K562 (cell line): ENCODE results near the gene PRMT3. TPM values are rescaled to one million over a fixed set of nuclear protein-coding genes. Genes with fewer than 3 reads are reported as not detected.

Experiments used
- CBFA2T2 ChIP-seq: fragments of 450-650 bp; conservative IDR thresholded peaks from 2 replicates; pipeline ENCODE4 v1.6.1; 2017; ENCODE audit warnings: mild to moderate bottlenecking
- CTBP1 ChIP-seq: fragments of 450-650 bp; IDR thresholded peaks from 2 replicates; pipeline ENCODE4 v1.6.1; 2016; ENCODE audit warnings: borderline replicate concordance
- DPF2 ChIP-seq: fragments of 450-650 bp; IDR thresholded peaks from 2 replicates; pipeline ENCODE4 v1.6.1; 2016
- HCFC1 ChIP-seq: IDR thresholded peaks from 2 replicates; pipeline ENCODE4 v1.6.1; 2012; ENCODE audit warnings: low read depth, low read length, improper control_type of control experiment
- NCOR1 ChIP-seq: fragments of 450-650 bp; IDR thresholded peaks from 2 replicates; pipeline ENCODE4 v1.6.1; 2016; ENCODE audit warnings: mild to moderate bottlenecking, moderate library complexity
- PPARD ChIP-seq: fragments of 250-450 bp; sonication (Bioruptor Pico); IDR thresholded peaks from 2 replicates; pipeline ENCODE4 v1.8.0; 2022; ENCODE audit warnings: inconsistent platforms, mild to moderate bottlenecking, moderate library complexity
- RNF2 ChIP-seq: sonication (generic); IDR thresholded peaks from 2 replicates; pipeline ENCODE4 v1.6.1; 2016
- SAFB2 ChIP-seq: fragments of 200-400 bp; formaldehyde crosslinking; IDR thresholded peaks from 2 replicates; pipeline ENCODE4 v1.6.1; 2018; ENCODE audit warnings: borderline replicate concordance, low read length, low read depth, moderate library complexity; ENCODE audit not compliant: severe bottlenecking
- SOX6 ChIP-seq: fragments of 450-650 bp; IDR thresholded peaks from 2 replicates; pipeline ENCODE4 v1.6.1; 2014; ENCODE audit warnings: mild to moderate bottlenecking
- TCF7L2 ChIP-seq: fragments of 150-350 bp; IDR thresholded peaks from 2 replicates; pipeline ENCODE4 v1.6.1; 2016; ENCODE audit warnings: low read depth, mild to moderate bottlenecking, low read length, moderate library complexity
- THRAP3 ChIP-seq: fragments of 450-650 bp; IDR thresholded peaks from 2 replicates; pipeline ENCODE4 v1.6.1; 2016; ENCODE audit warnings: mild to moderate bottlenecking, inconsistent platforms, borderline replicate concordance
- U2AF2 ChIP-seq: fragments of 200-400 bp; formaldehyde crosslinking; optimal IDR thresholded peaks from 2 replicates; pipeline ENCODE3; 2017; ENCODE audit warnings: low read depth, mild to moderate bottlenecking, low read length
- XRCC5 ChIP-seq: fragments of 200-400 bp; formaldehyde crosslinking; IDR thresholded peaks from 2 replicates; pipeline ENCODE4 v1.6.1; 2017; ENCODE audit warnings: low read depth, mild to moderate bottlenecking, low read length
- ZEB2 ChIP-seq: fragments of 450-650 bp; IDR thresholded peaks from 2 replicates; pipeline ENCODE4 v1.6.1; 2016
- ZNF274 ChIP-seq: IDR thresholded peaks from 2 replicates; pipeline ENCODE4 v1.6.1; 2011; ENCODE audit warnings: low read depth, mild to moderate bottlenecking, low read length, moderate library complexity, borderline replicate concordance
- ZNF384 ChIP-seq: IDR thresholded peaks from 2 replicates; pipeline ENCODE4 v1.6.1; 2012; ENCODE audit warnings: low read depth, low read length, improper control_type of control experiment
- ZNF644 ChIP-seq: fragments of 200-800 bp; sonication (Bioruptor generic); IDR thresholded peaks from 2 replicates; pipeline ENCODE4 v1.6.1; 2016; ENCODE audit warnings: low read depth, missing genetic modification characterization, missing compliant biosample characterization
- ZNF699 ChIP-seq: fragments of 250-450 bp; sonication (Bioruptor Pico); IDR thresholded peaks from 2 replicates; pipeline ENCODE4 v1.8.0; 2021; ENCODE audit warnings: mild to moderate bottlenecking, moderate library complexity; ENCODE audit not compliant: insufficient replicate concordance
- ZSCAN32 ChIP-seq: fragments of 450-650 bp; formaldehyde crosslinking; IDR thresholded peaks from 2 replicates; pipeline ENCODE4 v1.4.0; 2020; ENCODE audit warnings: mild to moderate bottlenecking, moderate library complexity
- polyA plus RNA-seq, 8 experiments: library from polyadenylated mRNA; depleted of rRNA in 4 of 8; stranded (reverse) in 5 of 8; unstranded in 3 of 8; fragments of >200 nt; fragmentation: Nextera tagmentation in 2 of 8; fragmentation: Illumina TruSeq in 1 of 8; extraction: Ambion mirVana in 2 of 8; extraction: Trizol in 1 of 8; gene quantifications; 2 replicates each; pipeline versions ENCODE4 v1.2.1 to v1.2.3, GENCODE V29; 2011 to 2014; ENCODE audit warnings: inconsistent platforms in 1 of 8, missing spikeins in 1 of 8
- total RNA-seq, 7 experiments: library from RNA; depleted of rRNA in 6 of 7; stranded (reverse); fragments of >200 nt in 6 of 7; fragmentation: Illumina TruSeq in 2 of 7; extraction: Trizol in 2 of 7; gene quantifications; 2 replicates each; pipeline versions ENCODE4 v1.2.1 to v1.2.3, GENCODE V29; 2011 to 2021; ENCODE audit warnings: low replicate concordance in 1 of 7
- TF ChIP-seq, protein P1 (sequence below): fragments of 450-650 bp; IDR thresholded peaks from 2 replicates; pipeline ENCODE4 v1.6.1; 2016; ENCODE audit warnings: mild to moderate bottlenecking
- TF ChIP-seq, protein P2 (sequence below): fragments of 450-650 bp; IDR thresholded peaks from 2 replicates; pipeline ENCODE4 v1.6.1; 2014; ENCODE audit warnings: low read depth, mild to moderate bottlenecking, moderate library complexity, borderline replicate concordance
- TF ChIP-seq, protein P3 (sequence below): sonication (generic); formaldehyde crosslinking; IDR thresholded peaks from 2 replicates; pipeline ENCODE4 v1.8.0; 2022; ENCODE audit warnings: mild to moderate bottlenecking, missing genetic modification reagents, borderline replicate concordance

Gene PRMT3
- total and polyA plus RNA-seq, 9 of the 15 experiments (the other 6 are each of a cell fraction or from before 2014, with no cell fraction given): 24.0 to 62.1 (median 44.7) TPM

GRCh38 chr11:20355221-20356219, 32.0 kb upstream of the PRMT3 start (continued):
- TF ChIP-seq CBFA2T2 (no peak), HCFC1 (no peak), TCF7L2 (no peak), SAFB2 (no peak), NCOR1 (no peak), ZNF699 (CRISPR knock-in tag) (no peak), SOX6 (no peak), PPARD (CRISPR knock-in tag) (no peak), ZSCAN32 (CRISPR knock-in tag) (no peak), U2AF2 (no peak), XRCC5 (no peak; the same call in 1 of the 2 replicates), THRAP3 (no peak), RNF2 (no peak), ZNF274 (no peak), ZEB2 (no peak), ZNF644 (tag) (no peak), DPF2 (no peak), ZNF384 (no peak), CTBP1 (no peak)
- TF ChIP-seq, protein P1, sequence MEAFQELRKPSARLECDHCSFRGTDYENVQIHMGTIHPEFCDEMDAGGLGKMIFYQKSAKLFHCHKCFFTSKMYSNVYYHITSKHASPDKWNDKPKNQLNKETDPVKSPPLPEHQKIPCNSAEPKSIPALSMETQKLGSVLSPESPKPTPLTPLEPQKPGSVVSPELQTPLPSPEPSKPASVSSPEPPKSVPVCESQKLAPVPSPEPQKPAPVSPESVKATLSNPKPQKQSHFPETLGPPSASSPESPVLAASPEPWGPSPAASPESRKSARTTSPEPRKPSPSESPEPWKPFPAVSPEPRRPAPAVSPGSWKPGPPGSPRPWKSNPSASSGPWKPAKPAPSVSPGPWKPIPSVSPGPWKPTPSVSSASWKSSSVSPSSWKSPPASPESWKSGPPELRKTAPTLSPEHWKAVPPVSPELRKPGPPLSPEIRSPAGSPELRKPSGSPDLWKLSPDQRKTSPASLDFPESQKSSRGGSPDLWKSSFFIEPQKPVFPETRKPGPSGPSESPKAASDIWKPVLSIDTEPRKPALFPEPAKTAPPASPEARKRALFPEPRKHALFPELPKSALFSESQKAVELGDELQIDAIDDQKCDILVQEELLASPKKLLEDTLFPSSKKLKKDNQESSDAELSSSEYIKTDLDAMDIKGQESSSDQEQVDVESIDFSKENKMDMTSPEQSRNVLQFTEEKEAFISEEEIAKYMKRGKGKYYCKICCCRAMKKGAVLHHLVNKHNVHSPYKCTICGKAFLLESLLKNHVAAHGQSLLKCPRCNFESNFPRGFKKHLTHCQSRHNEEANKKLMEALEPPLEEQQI: no peak
- TF ChIP-seq, protein P2, sequence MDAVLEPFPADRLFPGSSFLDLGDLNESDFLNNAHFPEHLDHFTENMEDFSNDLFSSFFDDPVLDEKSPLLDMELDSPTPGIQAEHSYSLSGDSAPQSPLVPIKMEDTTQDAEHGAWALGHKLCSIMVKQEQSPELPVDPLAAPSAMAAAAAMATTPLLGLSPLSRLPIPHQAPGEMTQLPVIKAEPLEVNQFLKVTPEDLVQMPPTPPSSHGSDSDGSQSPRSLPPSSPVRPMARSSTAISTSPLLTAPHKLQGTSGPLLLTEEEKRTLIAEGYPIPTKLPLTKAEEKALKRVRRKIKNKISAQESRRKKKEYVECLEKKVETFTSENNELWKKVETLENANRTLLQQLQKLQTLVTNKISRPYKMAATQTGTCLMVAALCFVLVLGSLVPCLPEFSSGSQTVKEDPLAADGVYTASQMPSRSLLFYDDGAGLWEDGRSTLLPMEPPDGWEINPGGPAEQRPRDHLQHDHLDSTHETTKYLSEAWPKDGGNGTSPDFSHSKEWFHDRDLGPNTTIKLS: no peak
- TF ChIP-seq, protein P3, sequence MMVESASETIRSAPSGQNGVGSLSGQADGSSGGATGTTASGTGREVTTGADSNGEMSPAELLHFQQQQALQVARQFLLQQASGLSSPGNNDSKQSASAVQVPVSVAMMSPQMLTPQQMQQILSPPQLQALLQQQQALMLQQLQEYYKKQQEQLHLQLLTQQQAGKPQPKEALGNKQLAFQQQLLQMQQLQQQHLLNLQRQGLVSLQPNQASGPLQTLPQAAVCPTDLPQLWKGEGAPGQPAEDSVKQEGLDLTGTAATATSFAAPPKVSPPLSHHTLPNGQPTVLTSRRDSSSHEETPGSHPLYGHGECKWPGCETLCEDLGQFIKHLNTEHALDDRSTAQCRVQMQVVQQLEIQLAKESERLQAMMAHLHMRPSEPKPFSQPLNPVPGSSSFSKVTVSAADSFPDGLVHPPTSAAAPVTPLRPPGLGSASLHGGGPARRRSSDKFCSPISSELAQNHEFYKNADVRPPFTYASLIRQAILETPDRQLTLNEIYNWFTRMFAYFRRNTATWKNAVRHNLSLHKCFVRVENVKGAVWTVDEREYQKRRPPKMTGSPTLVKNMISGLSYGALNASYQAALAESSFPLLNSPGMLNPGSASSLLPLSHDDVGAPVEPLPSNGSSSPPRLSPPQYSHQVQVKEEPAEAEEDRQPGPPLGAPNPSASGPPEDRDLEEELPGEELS (CRISPR knock-in tag): no peak
